HL-60 (cell line): ENCODE results near the gene ERBB4.

ENCODE experiments used
- GABPA ChIP-seq: IDR thresholded peaks from 2 replicates; pipeline ENCODE4 v1.6.1; 2012; ENCODE audit warnings: low read depth
- POLR2AphosphoS5 ChIP-seq: IDR thresholded peaks from 2 replicates; pipeline ENCODE4 v1.6.1; 2012; ENCODE audit warnings: low read depth
- SPI1 ChIP-seq: IDR thresholded peaks from 2 replicates; pipeline ENCODE4 v1.6.1; 2012; ENCODE audit warnings: low read depth, mild to moderate bottlenecking, borderline replicate concordance
- TF ChIP-seq, protein P1 (sequence below): IDR thresholded peaks from one replicate; pipeline ENCODE4 v1.5.1; 2011; ENCODE audit warnings: low read length, control low read depth, inconsistent platforms; ENCODE audit not compliant: insufficient read depth
- TF ChIP-seq, protein P2 (sequence below): IDR thresholded peaks from 2 replicates; pipeline ENCODE4 v1.6.1; 2012; ENCODE audit warnings: low read depth; ENCODE audit not compliant: insufficient replicate concordance

DNA sequence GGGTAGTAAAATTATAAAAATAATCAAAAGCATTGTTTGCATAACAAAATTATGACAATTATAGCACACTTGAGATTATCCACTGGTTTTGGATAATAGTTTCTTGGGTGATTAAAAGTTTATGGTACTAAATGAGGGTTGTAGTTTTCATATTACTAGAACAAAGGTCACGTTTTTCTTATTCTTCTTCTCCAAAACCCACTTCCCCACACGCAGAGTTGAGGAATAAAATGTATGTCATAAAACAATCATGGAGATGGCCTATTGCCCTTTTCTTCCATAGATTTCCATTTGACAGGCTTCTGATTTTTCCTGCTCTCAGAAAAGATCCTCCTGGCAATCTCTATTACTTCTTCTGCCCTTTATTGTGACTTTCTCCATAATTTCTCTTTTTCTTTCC lies 863.9 kb downstream of the ERBB4 start:
- TF ChIP-seq, protein P1, sequence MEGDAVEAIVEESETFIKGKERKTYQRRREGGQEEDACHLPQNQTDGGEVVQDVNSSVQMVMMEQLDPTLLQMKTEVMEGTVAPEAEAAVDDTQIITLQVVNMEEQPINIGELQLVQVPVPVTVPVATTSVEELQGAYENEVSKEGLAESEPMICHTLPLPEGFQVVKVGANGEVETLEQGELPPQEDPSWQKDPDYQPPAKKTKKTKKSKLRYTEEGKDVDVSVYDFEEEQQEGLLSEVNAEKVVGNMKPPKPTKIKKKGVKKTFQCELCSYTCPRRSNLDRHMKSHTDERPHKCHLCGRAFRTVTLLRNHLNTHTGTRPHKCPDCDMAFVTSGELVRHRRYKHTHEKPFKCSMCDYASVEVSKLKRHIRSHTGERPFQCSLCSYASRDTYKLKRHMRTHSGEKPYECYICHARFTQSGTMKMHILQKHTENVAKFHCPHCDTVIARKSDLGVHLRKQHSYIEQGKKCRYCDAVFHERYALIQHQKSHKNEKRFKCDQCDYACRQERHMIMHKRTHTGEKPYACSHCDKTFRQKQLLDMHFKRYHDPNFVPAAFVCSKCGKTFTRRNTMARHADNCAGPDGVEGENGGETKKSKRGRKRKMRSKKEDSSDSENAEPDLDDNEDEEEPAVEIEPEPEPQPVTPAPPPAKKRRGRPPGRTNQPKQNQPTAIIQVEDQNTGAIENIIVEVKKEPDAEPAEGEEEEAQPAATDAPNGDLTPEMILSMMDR, result no peak
- TF ChIP-seq, protein P2, sequence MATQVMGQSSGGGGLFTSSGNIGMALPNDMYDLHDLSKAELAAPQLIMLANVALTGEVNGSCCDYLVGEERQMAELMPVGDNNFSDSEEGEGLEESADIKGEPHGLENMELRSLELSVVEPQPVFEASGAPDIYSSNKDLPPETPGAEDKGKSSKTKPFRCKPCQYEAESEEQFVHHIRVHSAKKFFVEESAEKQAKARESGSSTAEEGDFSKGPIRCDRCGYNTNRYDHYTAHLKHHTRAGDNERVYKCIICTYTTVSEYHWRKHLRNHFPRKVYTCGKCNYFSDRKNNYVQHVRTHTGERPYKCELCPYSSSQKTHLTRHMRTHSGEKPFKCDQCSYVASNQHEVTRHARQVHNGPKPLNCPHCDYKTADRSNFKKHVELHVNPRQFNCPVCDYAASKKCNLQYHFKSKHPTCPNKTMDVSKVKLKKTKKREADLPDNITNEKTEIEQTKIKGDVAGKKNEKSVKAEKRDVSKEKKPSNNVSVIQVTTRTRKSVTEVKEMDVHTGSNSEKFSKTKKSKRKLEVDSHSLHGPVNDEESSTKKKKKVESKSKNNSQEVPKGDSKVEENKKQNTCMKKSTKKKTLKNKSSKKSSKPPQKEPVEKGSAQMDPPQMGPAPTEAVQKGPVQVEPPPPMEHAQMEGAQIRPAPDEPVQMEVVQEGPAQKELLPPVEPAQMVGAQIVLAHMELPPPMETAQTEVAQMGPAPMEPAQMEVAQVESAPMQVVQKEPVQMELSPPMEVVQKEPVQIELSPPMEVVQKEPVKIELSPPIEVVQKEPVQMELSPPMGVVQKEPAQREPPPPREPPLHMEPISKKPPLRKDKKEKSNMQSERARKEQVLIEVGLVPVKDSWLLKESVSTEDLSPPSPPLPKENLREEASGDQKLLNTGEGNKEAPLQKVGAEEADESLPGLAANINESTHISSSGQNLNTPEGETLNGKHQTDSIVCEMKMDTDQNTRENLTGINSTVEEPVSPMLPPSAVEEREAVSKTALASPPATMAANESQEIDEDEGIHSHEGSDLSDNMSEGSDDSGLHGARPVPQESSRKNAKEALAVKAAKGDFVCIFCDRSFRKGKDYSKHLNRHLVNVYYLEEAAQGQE, result no peak
- TF ChIP-seq POLR2AphosphoS5 (no peak), GABPA (no peak), SPI1 (no peak)
